NCI-H748 treated with DMSO at 0.1 percent for 48 hours (cell line): ENCODE results near the gene HOXB8.

Experiments used
- DNase-seq: peaks from one replicate; lab custom pipeline; 2025; lab: John Stamatoyannopoulos, UW

Gene HOXB8

GRCh38 chr17:48637323-48638260, 22.5 kb upstream of the HOXB8 start:
- DNase-seq: no peak

GRCh38 chr17:48636177-48637018, 21.3 kb upstream of the HOXB8 start:
- DNase-seq: peak; percentile 56

- no peak for DNase-seq
Measured at GRCh38 chr17:48634493-48635208, 19.6 kb upstream of the HOXB8 start.

GRCh38 chr17:48633266-48633677, 18.2 kb upstream of the HOXB8 start:
- no peak for DNase-seq

GRCh38 chr17:48632579-48633265, 17.6 kb upstream of the HOXB8 start:
- no peak for DNase-seq

GRCh38 chr17:48631693-48632578, 16.8 kb upstream of the HOXB8 start:
- DNase-seq: no peak

- no peak for DNase-seq
Measured at GRCh38 chr17:48630925-48631692, 16.0 kb upstream of the HOXB8 start.

GRCh38 chr17:48630009-48630924, 15.2 kb upstream of the HOXB8 start:
- DNase-seq: no peak

GRCh38 chr17:48629411-48629759, 14.3 kb upstream of the HOXB8 start:
- DNase-seq: no peak

- DNase-seq: no peak
Measured at GRCh38 chr17:48628649-48629410, 13.7 kb upstream of the HOXB8 start.

- no peak for DNase-seq
Measured at GRCh38 chr17:48627623-48628521, 12.8 kb upstream of the HOXB8 start.

GRCh38 chr17:48627118-48627597, 12.1 kb upstream of the HOXB8 start:
- no peak for DNase-seq

- peak; percentile 31 for DNase-seq
Measured at GRCh38 chr17:48626245-48627117, 11.4 kb upstream of the HOXB8 start, which contains the start of gene HOXB9. Gene HOXB9, minus strand, starts transcription at chr17:48626358. Its CDS starts 89 bp downstream, at chr17:48626269.

GRCh38 chr17:48625495-48626244, 10.6 kb upstream of the HOXB8 start:
- DNase-seq: peak; percentile 26
